IPS-NIHi7 (cell line): ENCODE results near the gene WRNIP1.

Experiments
- DNase-seq: peaks from one replicate; pipeline ENCODE4 v3.0.0; 2012; ENCODE audit warnings: mixed read lengths; ENCODE audit errors: extremely low spot score

The WRNIP1 gene

DNA sequence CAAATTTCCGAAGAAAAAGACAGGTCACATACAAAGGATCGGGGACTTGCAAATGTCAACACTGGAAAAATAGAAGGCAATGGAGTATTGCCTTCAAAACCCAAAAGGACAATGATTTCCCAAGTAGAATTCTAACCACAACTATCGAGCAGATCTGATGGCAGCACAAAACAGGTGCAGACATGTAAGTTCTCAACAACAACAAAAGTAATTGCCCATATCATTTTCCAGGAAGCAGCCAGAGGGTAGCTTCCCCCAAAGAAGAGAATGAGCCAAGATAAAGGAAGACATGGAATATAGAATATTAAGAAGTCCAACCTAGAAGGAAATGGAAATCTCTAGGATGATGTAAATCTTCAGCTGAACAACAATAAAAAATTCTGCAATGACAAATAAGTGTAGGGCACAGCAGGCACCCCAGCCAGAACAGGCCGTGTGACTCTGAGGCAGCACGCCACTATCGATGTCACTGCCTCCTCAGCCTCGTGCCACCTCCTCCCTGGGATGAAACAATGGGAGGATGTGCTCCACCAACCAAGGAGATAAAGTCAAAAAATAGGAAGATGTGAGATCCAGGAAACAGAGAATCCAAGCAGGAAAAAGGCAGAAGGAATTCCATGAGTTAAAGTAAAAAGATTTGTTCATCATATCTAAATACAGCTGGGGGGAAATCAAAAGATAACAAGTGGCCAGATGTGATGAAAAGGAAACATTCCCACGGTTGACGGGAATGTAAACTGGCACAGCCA is 42.3 kb downstream of the WRNIP1 start:
- no peak for DNase-seq

DNA sequence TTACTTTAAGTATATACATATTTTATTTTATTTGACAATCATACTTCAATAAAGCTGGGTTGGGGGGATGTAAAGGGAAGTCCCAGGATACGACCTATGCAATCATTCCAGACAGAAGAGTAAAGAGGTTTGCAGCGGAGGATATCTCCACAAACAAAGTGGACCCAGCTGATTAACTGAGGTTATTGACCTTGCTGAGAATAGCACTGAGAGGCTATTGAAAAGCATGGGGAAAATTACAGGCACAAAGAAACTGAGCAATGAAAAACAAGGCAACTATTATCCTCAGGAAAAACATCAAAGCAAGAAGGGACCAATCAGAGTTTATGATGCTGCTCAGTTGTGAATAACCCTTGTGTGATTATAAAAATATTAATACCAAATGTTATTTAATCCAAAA is 43.8 kb downstream of the WRNIP1 start:
- no peak for DNase-seq

- DNase-seq = no peak
These were observed 45.0 kb downstream of the WRNIP1 start for GRCh38 chr6:2810092-2810671.

DNA sequence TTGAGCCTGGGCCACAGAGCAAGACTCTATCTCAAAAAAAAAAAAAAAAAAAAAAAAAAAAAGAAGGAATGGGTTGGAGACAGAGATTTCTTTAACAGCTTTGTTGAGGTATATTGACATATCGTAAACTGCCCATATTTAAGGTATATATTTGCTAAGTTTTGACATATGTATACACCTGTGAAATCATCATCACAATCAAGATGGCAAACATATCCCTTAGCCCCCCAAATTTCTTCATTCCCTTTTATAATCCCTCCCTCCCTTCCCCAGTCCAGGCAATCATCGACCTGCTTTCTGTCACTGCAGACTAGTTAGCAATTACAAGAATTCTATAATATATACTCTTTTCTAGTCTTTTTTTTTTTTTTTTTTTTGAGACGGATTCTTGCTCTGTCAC is 47.5 kb downstream of the WRNIP1 start:
- DNase-seq = no peak

DNA sequence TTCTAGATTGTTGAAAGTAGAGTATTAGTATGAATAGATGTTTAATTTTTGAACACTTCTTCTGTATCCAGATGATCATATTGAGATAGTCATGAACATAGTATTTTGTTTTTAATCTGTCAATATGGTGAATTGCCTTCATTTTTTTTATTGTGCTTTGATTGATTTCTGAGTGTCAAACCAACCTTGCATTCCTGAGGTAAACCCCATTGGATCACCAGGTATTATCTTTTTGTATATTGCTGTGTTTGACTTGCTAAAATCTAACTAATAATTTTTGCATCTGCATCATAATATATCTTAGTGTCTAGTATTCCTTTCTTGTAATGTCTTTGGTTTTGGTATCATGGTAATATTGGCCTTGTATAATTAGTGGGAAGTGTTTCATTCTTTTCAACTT is 51.0 kb downstream of the WRNIP1 start:
- DNase-seq = no peak

- no peak for DNase-seq
These were observed 52.8 kb downstream of the WRNIP1 start for GRCh38 chr6:2817903-2818443.

- no peak for DNase-seq
These were observed 53.4 kb downstream of the WRNIP1 start for GRCh38 chr6:2818593-2818992.

DNA sequence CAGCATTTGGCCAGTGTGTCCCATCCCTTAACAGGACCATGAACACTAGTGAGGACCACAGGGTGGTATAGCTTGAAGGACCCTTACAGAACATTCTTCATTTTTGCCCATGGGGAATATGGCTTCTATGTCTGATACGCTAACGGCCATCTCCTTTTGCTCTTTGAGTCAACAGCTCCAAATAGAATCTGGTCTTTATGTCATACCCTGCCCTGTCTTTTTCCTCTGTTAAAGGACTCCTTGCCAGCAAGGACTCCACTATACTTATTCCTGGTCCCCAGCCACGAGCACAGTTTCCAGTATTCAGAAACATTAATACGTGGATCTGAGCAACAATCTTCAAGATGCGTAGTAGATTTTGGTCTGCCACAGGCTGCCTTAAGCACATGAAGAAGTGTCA is 53.9 kb downstream of the WRNIP1 start:
- DNase-seq = no peak

- DNase-seq = no peak
These were observed 54.8 kb downstream of the WRNIP1 start for GRCh38 chr6:2819978-2820377.

DNA sequence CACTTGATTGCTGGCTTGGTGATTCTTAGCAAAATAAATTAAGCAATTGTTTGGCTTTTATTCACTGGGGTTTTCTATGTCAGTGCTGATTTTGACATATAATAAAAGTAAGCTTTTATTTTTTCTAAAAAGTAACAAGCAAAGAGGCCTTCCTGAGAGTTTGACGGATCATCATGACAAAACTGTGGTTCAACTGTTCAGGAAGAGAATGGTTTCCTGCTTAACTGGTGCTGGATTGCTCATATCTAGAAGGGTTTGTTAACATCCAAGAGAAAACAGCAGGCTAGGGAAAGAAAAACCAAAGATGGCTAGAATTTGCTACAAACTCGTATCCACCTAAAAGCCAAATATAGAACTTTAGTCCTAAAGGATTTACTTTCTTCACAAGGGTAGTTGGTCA is 55.2 kb downstream of the WRNIP1 start:
- no peak for DNase-seq

DNA sequence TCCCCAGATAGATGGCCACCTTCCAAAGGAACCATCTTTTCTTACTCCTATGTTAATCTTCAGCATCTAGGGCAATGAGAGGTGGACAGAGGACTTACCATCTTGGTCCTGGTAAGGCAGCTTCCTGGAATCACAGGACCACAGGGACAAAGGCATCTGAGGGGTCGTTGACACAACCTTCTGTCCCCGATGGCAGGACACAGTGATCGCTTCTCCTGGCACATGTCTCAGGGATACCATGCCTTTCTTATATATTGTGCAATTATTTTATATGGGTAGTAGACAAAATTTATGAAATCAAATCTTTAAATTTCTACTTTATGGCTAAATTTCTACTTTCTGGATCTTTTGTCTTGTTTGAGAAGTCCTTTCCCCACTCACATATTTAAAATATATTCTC is 56.4 kb downstream of the WRNIP1 start:
- no peak for DNase-seq

GRCh38 chr6:2823104-2823850 is 58.1 kb downstream of the WRNIP1 start:
- no peak for DNase-seq

DNA sequence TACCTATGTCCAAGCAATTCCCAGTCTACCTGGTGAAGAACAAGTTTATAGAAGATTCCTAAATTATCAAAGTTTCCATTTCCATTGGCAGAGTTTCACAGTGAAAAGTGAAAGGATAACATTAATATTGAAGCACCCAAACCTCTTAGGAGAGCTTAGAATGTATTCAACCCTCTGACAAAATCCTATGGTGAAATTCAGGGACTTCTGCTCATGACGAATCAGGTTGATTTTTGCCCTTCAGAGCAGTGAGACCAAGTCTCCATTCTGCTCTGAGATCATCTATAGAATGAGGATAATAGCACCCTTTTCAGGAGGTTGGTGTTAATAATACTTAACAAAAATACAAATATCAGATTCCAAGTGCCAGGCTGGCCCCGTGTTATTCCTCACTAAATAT is 60.9 kb downstream of the WRNIP1 start:
- no peak for DNase-seq

- no peak for DNase-seq
These were observed 61.9 kb downstream of the WRNIP1 start for GRCh38 chr6:2827142-2827541.

DNA sequence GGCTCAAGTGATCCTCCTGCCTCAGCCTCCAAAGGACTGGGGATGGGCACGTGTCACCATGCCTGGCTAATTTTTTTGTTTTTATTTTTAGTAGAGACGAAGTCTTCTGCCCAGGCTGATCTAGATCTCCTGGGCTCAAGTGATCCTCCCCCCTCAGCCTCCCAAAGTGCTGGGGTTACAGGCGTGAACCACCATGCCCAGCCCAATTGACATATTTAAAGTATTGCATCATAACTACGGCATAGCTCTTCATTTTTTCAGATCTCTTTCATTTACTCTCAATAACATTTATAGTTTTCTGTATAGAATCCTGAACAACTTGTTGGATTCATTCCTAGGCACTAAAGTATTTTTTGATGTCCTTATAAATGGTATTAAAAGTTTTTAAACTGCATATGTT is 63.4 kb downstream of the WRNIP1 start:
- DNase-seq = no peak

DNA sequence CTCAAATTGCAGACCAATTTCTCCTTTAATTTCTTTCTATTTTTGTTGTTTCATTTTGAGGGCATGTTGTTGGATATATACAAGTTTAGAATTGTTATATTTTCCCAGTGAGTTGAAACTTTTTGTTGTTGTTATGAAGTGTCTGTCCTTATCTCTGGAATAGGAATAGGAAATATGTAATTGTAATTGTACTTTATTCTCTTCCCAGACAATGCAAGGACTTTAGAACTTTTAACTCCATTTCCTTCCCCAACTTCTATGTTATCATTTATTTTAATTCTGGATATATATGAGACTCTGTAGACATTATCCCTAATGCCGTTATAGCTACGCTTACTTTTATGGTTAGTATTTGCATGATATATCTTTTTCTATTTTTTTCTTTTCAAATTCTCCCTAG is 64.1 kb downstream of the WRNIP1 start:
- DNase-seq = no peak

GRCh38 chr6:2830183-2830582 is 65.0 kb downstream of the WRNIP1 start:
- no peak for DNase-seq

GRCh38 chr6:2831392-2831791 is 66.2 kb downstream of the WRNIP1 start:
- DNase-seq = no peak

DNA sequence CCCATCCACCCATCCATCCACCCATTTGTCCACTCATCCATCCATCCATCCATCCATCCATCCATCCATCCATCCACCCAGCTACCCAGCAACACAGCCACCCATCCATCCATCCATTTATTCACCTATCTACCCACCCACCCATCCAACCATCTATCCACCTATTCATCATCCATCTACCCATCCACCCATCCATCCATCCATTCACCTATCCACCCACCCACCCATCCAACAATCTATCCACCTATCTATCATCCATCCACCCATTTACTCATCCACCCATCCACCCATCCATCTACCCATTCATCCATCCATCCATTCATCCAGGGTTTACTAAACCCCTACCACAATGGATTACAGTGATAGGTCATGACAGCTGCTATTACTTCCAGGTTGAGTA is 69.1 kb downstream of the WRNIP1 start:
- DNase-seq = no peak
